Natural killer cell (primary cell): ENCODE results near the gene PREX1. TPM values are rescaled to one million over a fixed set of nuclear protein-coding genes. Genes with fewer than 3 reads are reported as not detected.
"Not testable (repeated sequence)": the region's sequence is repeated elsewhere in the genome, so short reads cannot be mapped to it uniquely, and the experiment has no call there.

Experiments
- ATAC-seq, 3 donors: fragments of 150-1000 bp in 2 of 3; fragments of 200-7000 bp in 1 of 3; cut with Tn5 transposase; 1 replicate in 1 of 3; 2 replicates in 2 of 3; pipeline ENCODE4 v1.10.0; 2021; ENCODE audit warnings: mild to moderate bottlenecking in 2 of 3, moderate library complexity in 2 of 3
- DNase-seq, 2 donors: peaks; one replicate each; pipeline versions ENCODE4 v3.0.0 to v3.0.0-alpha.2; 2013 to 2021; ENCODE audit warnings: mixed read lengths in 1 of 2
- H3K27ac ChIP-seq: one replicate; pipeline ENCODE4 v1.5.1; 2013; ENCODE audit warnings: mild to moderate bottlenecking, low read length
- H3K27me3 ChIP-seq: one replicate; pipeline ENCODE4 v1.6.1; 2013; ENCODE audit warnings: low read length; ENCODE audit not compliant: control insufficient read depth, insufficient read depth
- H3K36me3 ChIP-seq: one replicate; pipeline ENCODE4 v1.6.1; 2013; ENCODE audit warnings: low read length; ENCODE audit not compliant: control insufficient read depth, insufficient read depth
- H3K4me1 ChIP-seq: one replicate; pipeline ENCODE4 v1.6.1; 2013; ENCODE audit warnings: low read length; ENCODE audit not compliant: control insufficient read depth, insufficient read depth
- H3K4me3 ChIP-seq: one replicate; pipeline ENCODE4 v1.5.1; 2013; ENCODE audit warnings: low read length
- H3K9me3 ChIP-seq: one replicate; pipeline ENCODE4 v1.6.1; 2013; ENCODE audit warnings: low read length; ENCODE audit not compliant: control insufficient read depth, insufficient read depth
- H3K27ac Mint-ChIP-seq, 2 donors: one replicate each; pipeline ENCODE4 v1.8.0; 2022; ENCODE audit warnings: mild to moderate bottlenecking in 2 of 2, mixed read lengths in 2 of 2, moderate library complexity in 1 of 2
- H3K27me3 Mint-ChIP-seq, 2 donors: one replicate each; pipeline ENCODE4 v1.8.0; 2022; ENCODE audit warnings: low read depth in 2 of 2, mixed read lengths in 2 of 2
- H3K36me3 Mint-ChIP-seq: one replicate; pipeline ENCODE4 v1.8.0; 2022; ENCODE audit warnings: mixed read lengths
- H3K4me1 Mint-ChIP-seq, 2 donors: one replicate each; pipeline ENCODE4 v1.8.0; 2022; ENCODE audit warnings: mixed read lengths in 2 of 2
- H3K4me3 Mint-ChIP-seq: one replicate; pipeline ENCODE4 v1.8.0; 2022; ENCODE audit warnings: mild to moderate bottlenecking, moderate library complexity, mixed read lengths
- H3K9me3 Mint-ChIP-seq, 2 donors: one replicate each; pipeline ENCODE4 v1.8.0; 2022; ENCODE audit warnings: mixed read lengths in 2 of 2
- WGBS: methylation state at CpG from one replicate; pipeline ENCODE4 v1.1.7; 2013; ENCODE audit warnings: missing lambda C conversion rate; ENCODE audit not compliant: insufficient coverage; 5-methylcytosine and 5-hydroxymethylcytosine counted together
- intact Hi-C: fragments of 100-400 bp; cut with micrococcal nuclease; formaldehyde crosslinking; loops from one replicate; pipeline ENCODE4 v1.14.2; 2022
- total RNA-seq, 4 donors: library from RNA; stranded (reverse); fragments of 120-200 nt in 1 of 4; gene quantifications; one replicate each; pipeline versions ENCODE4 v1.2.3 to v1.2.4, GENCODE V29; 2013 to 2022
- TF ChIP-seq, protein P1 (sequence below): fragments of 200-600 bp; IDR thresholded peaks from one replicate; pipeline ENCODE4 v1.8.0; 2022; ENCODE audit warnings: antibody characterized with exemption

PREX1 gene
- total RNA-seq, 3 donors from 2014 or later (not counting 1 experiment from before 2014, with no cell fraction given), result 382 to 392 (median 389) TPM

DNA sequence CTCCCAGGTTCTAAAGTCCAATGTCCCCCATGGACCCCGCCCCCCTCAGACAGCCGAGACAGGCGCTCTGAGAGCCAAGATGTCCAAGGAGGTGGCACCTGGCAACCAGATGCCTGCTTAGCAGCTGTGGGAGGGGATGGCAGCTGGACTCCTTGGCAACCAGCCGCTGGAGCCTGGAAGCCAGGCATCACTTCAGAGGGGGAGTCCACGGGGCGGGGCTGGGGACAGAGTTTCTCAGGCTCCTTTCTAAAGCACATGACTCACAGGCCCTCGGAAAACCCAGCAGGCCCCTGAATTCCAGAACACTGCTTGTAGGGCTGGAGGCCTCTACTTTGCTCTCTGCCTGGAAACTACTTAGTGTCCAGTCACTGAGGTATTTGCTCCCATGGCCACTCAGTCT, 51.5 kb downstream of the PREX1 start:
- Histone ChIP-seq H3K36me3 (no peaks in the 10 kb centered on the region), H3K4me1 (peaks cover 75% of the 10 kb centered on the region), H3K4me3 (no peak overlapping the region), H3K9me3 (no peaks in the 10 kb centered on the region), H3K27ac (peak overlapping the region; percentile 30), H3K27me3 (no peaks in the 10 kb centered on the region)
- no peaks in the 10 kb centered on the region for H3K27me3 Mint-ChIP-seq
- H3K27ac Mint-ChIP-seq, result no peak overlapping the region
- no peak for ATAC-seq
- TF ChIP-seq, protein P1, sequence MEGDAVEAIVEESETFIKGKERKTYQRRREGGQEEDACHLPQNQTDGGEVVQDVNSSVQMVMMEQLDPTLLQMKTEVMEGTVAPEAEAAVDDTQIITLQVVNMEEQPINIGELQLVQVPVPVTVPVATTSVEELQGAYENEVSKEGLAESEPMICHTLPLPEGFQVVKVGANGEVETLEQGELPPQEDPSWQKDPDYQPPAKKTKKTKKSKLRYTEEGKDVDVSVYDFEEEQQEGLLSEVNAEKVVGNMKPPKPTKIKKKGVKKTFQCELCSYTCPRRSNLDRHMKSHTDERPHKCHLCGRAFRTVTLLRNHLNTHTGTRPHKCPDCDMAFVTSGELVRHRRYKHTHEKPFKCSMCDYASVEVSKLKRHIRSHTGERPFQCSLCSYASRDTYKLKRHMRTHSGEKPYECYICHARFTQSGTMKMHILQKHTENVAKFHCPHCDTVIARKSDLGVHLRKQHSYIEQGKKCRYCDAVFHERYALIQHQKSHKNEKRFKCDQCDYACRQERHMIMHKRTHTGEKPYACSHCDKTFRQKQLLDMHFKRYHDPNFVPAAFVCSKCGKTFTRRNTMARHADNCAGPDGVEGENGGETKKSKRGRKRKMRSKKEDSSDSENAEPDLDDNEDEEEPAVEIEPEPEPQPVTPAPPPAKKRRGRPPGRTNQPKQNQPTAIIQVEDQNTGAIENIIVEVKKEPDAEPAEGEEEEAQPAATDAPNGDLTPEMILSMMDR, result no peak
- DNase-seq, result no peak
- WGBS, result 99% methylated on average over 7 of the region's 7 CpGs
- intact Hi-C loops, result no loop called here
- no peaks in the 10 kb centered on the region for H3K9me3 Mint-ChIP-seq
- peak overlapping the region; percentile 21 for H3K4me3 Mint-ChIP-seq
- H3K36me3 Mint-ChIP-seq, result no peaks in the 10 kb centered on the region
- peaks cover 61 to 72% of the 10 kb centered on the region in 2 donors for H3K4me1 Mint-ChIP-seq

DNA sequence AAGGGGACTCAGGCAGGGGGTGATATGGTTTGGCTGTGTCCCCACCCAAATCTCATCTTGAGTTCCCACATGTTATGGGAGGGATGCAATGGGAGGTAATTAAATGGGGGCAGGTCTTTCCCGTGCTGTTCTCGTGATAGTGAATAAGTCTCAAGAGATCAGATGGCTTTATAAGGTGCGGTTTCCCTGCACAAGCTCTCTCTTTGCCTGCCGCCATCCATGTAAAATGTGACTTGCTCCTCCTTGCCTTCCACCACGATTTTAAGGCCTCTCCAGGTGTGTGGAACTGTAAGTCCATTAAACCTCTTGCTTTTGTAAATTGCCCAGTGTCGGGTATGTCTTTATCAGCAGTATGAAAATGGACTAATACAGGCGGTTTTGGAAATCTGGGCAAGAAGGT, 52.3 kb downstream of the PREX1 start:
- peaks cover 69 to 77% of the 10 kb centered on the region in 2 donors for H3K4me1 Mint-ChIP-seq
- WGBS, result 97% methylated on average over 7 of the region's 7 CpGs
- Histone ChIP-seq H3K27ac (peak overlapping the region; percentile 28), H3K4me1 (peaks cover 77% of the 10 kb centered on the region)
- intact Hi-C loops, result loop anchor here (2.0 kb wide), 1 partner anchor 13 kb away; no protein-coding TSS in a partner anchor
- H3K27me3 ChIP-seq, H3K27me3 Mint-ChIP-seq, H3K9me3 Mint-ChIP-seq, H3K36me3 ChIP-seq, H3K4me3 ChIP-seq, H3K9me3 ChIP-seq, H3K27ac Mint-ChIP-seq, ATAC-seq, H3K36me3 Mint-ChIP-seq, DNase-seq: not testable (repeated sequence)
- peak overlapping the region; percentile 80 for H3K4me3 Mint-ChIP-seq

DNA sequence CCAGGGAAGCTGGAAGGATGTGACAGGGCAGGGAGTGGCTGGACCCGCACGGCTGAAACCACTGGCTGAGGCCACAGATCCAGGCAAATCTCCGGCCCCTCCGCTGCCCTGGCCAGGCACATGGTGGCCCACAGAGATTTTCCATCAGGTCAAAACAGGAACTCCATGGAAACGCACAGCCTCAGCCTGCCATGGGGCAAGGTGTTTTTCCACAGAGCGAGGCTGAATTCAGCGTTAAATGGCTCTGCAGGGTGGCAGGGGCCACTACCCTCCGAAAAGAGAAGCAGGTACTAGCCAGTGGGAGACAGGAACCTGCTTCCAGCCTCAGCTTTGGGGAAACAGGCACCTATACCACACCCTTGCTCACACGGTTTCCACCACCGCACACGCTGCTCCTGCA, 53.1 kb downstream of the PREX1 start:
- Mint-ChIP-seq H3K9me3 (no peaks in the 10 kb centered on the region), H3K4me1 (peaks cover 77 to 86% of the 10 kb centered on the region in 2 donors), H3K27ac (no peak overlapping the region), H3K27me3 (no peaks in the 10 kb centered on the region), H3K36me3 (no peaks in the 10 kb centered on the region), H3K4me3 (peak overlapping the region; percentile 80)
- 72% methylated on average over 11 of the region's 11 CpGs for WGBS
- ATAC-seq, result no peak
- Histone ChIP-seq H3K36me3 (no peaks in the 10 kb centered on the region), H3K4me3 (no peak overlapping the region), H3K4me1 (peaks cover 82% of the 10 kb centered on the region), H3K27ac (peak overlapping the region; percentile 52), H3K9me3 (no peaks in the 10 kb centered on the region), H3K27me3 (no peaks in the 10 kb centered on the region)
- TF ChIP-seq, protein P1, result no peak
- intact Hi-C loops, result loop anchor here (2.0 kb wide), 1 partner anchor 14 kb away; no protein-coding TSS in a partner anchor
- no peak for DNase-seq

DNA sequence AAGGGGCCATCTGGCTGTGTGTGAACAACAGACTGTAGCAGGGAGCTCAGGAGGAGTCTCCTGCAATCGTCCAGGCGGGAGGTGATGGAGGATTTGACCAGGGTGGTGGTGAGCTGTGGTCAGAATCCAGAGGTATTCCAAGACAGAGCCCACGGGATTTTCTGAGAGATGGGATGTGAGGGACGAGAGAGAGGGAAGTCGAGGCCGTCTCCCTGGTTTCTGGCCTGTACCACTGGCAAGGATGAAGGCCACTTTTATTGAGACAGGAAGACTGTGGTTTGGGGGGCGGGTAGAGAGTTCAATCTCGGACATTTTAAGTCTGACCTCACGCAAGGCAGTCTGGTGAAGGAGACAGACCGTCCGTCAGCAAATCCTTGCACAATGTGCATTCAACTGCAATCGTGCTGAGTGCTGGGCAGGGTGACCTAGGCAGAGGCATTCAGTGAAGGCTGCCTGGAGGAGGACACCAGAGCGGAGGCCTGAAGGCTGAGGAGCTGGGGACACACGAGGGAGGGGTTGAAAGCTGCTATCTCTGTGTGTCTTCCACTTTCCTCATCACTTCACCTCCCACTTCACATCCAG, 53.9 kb downstream of the PREX1 start:
- no peaks in the 10 kb centered on the region for H3K36me3 ChIP-seq
- no peaks in the 10 kb centered on the region for H3K27me3 ChIP-seq
- intact Hi-C loops, result loop anchor here (2.0 kb wide), 1 partner anchor 15 kb away; no protein-coding TSS in a partner anchor
- Mint-ChIP-seq H3K36me3 (no peaks in the 10 kb centered on the region), H3K9me3 (no peaks in the 10 kb centered on the region), H3K27me3 (no peaks in the 10 kb centered on the region), H3K4me3 (peak overlapping the region; percentile 80), H3K27ac (no peak overlapping the region), H3K4me1 (peaks cover 85 to 92% of the 10 kb centered on the region in 2 donors)
- H3K4me1 ChIP-seq, result peaks cover 90% of the 10 kb centered on the region
- no peak for DNase-seq
- H3K9me3 ChIP-seq, result no peaks in the 10 kb centered on the region
- WGBS, result 31% methylated on average over 13 of the region's 14 CpGs
- TF ChIP-seq, protein P1, result no peak
- H3K27ac ChIP-seq, result peak overlapping the region; percentile 52
- H3K4me3 ChIP-seq, result no peak overlapping the region
- peak; percentile 8 to 38 (median 35) for ATAC-seq
